ENCODE results near the gene N4BP2.
"Not testable (repeated sequence)": the region's sequence is repeated elsewhere in the genome, so short reads cannot be mapped to it uniquely, and the experiment has no call there.

N4BP2 gene

DNA sequence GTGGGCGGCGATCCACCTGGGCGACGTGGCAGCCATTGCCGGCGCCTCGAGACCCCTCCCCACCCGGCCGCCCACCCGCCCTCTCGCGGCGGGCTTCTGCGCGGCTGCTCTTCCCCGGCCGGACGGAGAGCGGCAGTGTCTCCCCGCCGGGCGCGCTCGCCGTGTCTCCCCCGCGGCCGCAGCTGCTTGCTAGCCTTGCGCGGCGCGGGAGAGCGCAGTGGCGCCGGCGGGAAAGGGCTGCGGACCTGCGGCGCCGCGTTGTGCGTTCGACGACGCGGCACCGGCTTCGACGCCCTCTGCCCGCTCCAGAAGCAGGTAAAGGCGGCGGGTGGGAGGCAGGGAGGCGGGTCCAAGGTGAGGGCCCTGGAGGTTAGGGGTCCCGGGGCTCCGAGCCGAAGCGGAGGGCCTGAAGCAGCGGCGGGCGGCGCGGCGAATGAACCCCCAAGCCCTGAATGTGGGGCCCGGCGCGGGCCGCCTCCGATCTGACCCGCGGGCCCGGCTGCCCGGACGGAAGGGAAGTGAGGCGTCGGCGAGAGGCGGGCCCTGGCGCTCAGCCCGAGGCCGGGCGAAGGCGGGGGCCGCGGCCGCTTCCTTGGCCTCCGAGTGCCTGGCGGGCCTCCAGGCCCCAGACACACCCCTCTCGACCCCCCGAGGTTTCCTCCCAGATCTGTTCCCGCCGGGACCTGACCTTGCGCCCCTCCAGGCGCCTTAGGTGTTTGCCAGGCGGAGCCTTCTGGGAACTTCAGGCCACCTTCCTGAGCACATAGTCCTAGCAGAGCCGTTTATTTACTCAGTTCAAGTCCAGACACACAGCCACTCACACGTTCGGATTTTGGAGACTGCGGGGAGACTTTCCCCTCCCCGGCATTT, at the start of gene N4BP2:
N4BP2 (plus strand) TSS at position 135 of the 870 bp plus-strand sequence. CDS start 40,491 bp downstream, outside the sequence.
- peak; percentile 76 for DNase-seq

DNA sequence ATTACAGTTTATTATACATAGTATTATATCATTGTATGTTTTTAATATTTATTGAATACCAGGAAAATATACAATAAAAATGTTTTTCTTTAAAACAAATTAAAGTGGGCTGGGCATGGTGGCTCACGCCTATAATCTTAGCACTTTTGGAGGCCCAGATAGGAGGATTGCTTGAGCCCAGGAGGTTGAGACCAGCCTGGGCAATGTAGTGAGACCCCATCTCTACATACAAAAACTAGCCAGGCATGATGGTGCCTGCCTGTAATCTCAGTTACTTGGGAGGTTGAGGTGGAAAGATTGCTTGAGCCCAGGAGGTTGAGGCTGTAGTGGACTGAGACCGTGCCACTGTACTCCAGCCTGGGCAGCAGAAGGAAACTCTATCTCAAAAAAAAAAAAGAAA, 40.6 kb upstream of the N4BP2 start:
- DNase-seq: no peak

GRCh38 chr4:40020221-40020620, 36.4 kb upstream of the N4BP2 start:
- no peak for DNase-seq

- DNase-seq: not testable (repeated sequence)
Observed at GRCh38 chr4:40021116-40021515, 35.5 kb upstream of the N4BP2 start.

GRCh38 chr4:40024049-40024448, 32.6 kb upstream of the N4BP2 start:
- not testable (repeated sequence) for DNase-seq

DNA sequence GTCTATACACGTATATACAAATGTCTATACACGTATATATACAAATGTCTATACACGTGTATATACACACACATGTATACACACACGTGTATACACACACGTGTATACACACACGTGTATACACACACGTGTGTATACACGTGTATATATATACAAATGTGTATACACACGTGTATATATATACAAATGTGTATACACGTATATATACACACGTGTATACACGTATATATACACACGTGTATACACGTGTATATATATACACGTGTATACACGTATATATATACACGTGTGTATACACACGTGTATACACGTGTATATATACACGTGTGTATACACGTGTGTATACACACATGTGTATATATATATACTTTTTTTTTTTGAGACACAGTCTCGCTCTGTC, 23.9 kb upstream of the N4BP2 start:
- DNase-seq: no peak

- no peak for DNase-seq
Observed at GRCh38 chr4:40033613-40034012, 23.0 kb upstream of the N4BP2 start.

- DNase-seq: no peak
Observed at GRCh38 chr4:40038977-40039376, 17.7 kb upstream of the N4BP2 start.

GRCh38 chr4:40040908-40041307, 15.7 kb upstream of the N4BP2 start:
- no peak for DNase-seq

- DNase-seq: no peak
Observed at GRCh38 chr4:40043786-40044185, 12.9 kb upstream of the N4BP2 start.

DNA sequence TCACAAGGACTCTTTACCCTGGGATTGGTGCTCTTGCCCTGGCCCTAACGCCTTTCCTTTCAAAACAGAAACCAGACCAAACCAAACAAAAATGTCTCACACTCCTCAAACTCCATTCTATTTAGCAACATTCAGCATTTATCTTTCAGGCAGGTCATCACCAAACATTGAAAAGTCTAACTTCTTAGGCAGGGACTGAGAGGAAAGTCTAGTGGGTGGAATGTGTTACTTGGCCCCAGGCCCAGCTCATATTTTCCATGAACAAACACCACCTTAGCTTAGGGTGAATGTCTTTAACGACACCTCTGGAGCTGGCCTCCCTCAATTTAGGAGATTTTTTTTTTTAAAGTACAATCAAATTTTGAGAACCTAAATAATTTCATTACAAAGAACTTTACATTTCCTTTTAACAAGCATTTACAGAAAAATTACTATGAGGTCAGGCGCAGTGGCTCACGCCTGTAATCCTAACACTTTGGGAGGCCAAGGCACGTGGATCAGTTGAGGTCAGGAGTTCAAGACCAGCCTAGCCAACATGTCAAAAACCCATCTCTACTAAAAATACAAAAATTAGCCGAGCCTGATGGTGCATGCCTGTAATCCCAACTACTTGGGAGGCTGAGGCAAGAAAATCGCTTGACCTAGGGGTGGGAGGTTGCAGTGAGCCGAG, 10.2 kb upstream of the N4BP2 start:
- DNase-seq: peak; percentile 11

- DNase-seq: no peak
Observed at GRCh38 chr4:40053161-40053560, 3.5 kb upstream of the N4BP2 start.

GRCh38 chr4:40055511-40055862, 1.2 kb upstream of the N4BP2 start:
- no peak for DNase-seq

GRCh38 chr4:40055863-40056715, 561 bp upstream of the N4BP2 start:
- peak; percentile 44 for DNase-seq

GRCh38 chr4:40057586-40058091, 989 bp downstream of the N4BP2 start:
- peak; percentile 88 for DNase-seq

GRCh38 chr4:40058121-40058520, 1.5 kb downstream of the N4BP2 start:
- no peak for DNase-seq

GRCh38 chr4:40058854-40059253, 2.2 kb downstream of the N4BP2 start:
- DNase-seq: no peak

DNA sequence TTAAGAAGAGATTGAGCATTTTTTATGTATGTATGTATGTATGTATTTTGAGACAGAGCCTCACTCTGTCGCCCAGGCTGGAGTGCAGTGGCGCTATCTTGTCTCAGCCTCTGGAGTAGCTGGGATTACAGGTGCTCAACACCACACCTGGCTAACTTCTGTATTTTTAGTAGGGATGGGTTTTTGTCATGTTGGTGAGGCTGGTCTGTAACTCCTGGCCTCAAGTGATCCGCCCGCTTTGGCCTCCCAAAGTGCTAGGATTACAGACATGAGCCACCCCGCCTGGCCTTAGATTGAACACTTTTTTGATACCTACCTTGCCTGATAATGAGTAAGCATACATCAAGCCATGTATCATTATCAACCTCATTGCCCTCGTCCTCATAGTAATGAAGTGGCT, 2.7 kb downstream of the N4BP2 start:
- no peak for DNase-seq

DNA sequence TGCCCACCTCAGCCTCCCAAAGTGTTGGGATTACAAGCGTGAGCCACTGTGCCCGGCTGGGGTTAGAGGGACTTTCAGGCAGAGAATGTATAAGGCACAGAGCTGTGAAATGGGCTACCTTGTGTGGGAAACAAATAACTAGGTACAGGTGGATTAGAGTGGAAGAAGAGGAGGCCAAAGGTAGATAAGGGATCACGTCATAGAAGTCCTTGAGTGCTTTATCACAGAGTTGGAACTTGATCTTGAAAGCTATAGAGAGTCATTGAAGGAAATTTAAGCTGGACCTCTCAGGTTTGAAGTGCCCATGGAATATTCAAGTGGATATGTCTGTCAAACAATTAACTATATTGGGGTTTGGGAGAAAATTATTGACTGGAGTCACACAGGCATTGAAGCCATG, 8.4 kb downstream of the N4BP2 start:
- no peak for DNase-seq

DNA sequence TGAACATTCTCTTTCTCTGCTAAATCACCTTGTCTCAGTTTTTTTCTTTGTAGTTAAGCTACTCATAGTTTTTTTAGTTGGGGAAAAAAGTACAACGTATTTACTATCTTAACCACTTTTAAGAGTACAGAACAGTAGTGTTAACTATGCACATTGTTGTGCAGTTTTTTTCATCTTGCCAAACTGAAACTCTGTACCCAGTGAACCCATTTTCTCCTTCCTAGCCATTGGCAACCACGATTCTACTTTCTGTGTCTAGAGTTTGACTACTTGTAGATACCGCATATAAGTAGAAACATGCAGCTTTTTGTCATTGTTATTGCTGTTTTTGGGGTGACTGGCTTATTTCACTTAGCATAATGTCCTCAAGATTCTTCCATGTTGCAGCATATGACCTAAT, 10.0 kb downstream of the N4BP2 start:
- no peak for DNase-seq

GRCh38 chr4:40070387-40070786, 13.7 kb downstream of the N4BP2 start:
- no peak for DNase-seq

DNA sequence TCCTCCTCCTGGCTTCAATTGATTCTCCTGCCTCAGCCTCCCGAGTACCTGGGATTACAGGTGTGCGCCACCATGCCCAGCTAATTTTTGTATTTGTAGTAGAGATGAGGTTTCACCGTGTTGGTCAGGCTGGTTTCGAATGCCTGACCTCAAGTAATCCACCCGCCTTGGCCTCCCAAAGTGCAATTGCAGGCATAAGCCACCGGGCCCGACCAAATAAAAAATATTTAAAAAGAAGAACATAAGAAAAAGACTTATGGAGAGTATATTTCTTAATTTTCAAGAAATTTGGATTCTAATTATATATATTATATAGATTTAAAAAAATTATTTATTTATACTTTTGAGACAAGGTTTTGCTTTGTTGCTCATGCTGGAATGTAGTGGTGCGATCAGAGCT, 29.8 kb downstream of the N4BP2 start:
- DNase-seq: no peak

DNA sequence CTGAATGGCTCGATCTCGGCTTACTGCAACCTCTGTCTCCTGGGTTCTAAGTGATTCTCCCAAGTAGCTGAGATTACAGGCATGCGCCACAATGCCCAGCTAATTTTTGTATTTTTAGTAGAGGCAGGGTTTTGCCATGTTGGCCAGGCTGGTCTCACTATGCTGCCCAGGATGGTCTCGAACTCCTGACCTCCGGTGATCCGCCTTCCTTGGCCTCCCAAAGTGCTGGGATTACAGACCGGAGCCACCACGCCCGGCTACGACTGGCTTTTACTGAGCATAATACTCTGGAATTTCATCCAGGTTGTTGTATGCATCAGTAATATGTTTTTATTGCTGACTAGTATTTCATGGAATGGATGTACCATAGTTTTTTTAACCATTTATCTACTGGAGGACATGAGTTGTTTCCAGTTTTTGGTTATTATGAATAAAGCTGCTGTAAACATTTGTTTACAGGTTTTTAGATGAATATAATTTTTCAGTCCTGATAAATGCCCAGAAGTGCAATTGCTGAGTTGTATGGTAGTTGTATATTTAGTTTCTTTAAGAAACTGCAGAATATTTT, 31.2 kb downstream of the N4BP2 start:
- DNase-seq: no peak
